HG03045 (cell line): ENCODE measurements around the gene STAB1.

ENCODE experiments used
- ATAC-seq: cut with Tn5 transposase; IDR thresholded peaks from one replicate; pipeline ENCODE4 v1.9.1; 2021; ENCODE audit warnings: mild to moderate bottlenecking, moderate library complexity; ENCODE audit not compliant: unreplicated experiment

The STAB1 gene

DNA sequence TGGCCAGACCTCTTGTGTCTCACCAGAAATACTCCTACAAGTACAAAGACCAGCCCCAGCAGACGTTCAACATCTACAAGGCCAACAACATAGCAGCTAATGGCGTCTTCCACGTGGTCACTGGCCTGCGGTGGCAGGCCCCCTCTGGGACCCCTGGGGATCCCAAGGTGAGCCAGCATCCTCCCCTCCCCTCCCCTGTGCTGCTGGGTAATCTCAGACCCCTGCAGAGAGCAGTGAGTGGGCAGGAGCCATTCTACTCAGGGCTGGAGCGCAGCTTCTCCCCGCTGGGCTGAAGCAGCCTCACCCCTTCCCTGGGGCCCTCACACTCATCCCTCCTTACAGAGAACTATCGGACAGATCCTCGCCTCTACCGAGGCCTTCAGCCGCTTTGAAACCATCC is 9.8 kb downstream of the STAB1 start:
- no peak for ATAC-seq

DNA sequence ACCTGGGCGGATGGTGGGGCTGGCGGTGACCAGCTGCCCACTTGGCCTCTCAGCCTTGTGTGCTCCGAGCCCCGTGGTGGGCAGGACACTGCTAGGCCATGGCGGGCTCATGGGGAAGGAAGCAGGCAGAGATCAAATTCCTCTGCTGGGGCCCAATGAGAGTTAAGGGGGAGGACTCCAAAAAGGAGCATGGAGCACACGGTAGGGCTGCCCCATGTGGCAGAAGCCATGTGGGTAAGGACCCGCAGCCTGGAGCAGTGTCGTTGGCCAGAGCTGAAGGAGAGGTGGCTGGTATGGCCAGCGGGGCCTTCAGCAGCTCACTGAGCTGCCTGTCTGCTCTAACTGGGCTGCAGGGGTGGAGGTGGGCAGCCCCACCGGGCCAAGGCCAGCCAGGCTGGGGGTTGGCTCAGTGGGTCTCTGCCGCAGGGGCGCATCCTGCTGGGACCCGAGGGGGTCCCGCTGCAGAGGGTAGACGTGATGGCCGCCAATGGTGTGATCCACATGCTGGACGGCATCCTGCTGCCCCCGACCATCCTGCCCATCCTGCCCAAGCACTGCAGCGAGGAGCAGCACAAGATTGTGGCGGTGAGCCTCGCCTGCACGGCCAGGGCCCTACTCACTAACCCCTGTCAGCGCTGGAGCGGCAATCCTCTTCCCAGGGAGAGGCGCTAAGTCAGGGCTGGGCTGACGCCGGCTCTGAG is 11.3 kb downstream of the STAB1 start:
- ATAC-seq = no peak

DNA sequence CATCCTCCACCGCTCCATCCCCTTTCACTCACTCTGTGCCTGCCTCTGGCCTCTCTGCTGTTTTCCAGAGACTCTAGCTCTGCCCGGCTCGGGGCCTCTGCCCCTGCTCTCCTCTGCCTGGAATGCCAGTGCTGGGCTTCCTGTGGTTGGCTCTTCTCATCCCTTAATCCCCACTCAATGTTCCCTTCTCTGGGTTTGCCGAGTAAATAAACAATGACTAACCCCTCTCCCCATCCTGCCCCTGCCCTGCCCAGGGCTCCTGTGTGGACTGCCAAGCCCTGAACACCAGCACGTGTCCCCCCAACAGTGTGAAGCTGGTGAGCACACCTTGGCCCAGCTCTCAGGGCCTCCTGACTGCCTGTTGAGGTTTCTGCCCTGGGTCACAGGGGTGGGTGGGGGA is 12.2 kb downstream of the STAB1 start:
- no peak for ATAC-seq

DNA sequence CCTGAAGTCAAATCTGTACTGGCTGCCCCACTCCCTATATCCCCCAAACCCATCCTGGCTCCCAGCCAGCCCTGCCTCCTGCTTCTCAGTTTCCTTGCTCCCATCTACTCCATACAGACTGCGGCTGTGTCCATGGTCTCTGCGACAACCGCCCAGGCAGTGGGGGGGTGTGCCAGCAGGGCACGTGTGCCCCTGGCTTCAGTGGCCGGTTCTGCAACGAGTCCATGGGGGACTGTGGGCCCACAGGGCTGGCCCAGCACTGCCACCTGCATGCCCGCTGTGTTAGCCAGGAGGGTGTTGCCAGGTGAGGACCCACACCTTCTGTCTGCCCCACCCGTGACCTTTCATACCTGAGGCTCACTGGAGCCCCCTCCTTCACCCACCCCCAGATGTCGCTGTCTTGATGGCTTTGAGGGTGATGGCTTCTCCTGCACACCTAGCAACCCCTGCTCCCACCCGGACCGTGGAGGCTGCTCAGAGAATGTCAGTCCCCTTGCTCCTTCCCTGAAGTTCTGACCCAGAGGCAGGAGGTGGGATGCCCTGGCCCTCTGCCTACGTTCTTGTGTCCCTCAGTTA is 14.7 kb downstream of the STAB1 start:
- no peak for ATAC-seq

DNA sequence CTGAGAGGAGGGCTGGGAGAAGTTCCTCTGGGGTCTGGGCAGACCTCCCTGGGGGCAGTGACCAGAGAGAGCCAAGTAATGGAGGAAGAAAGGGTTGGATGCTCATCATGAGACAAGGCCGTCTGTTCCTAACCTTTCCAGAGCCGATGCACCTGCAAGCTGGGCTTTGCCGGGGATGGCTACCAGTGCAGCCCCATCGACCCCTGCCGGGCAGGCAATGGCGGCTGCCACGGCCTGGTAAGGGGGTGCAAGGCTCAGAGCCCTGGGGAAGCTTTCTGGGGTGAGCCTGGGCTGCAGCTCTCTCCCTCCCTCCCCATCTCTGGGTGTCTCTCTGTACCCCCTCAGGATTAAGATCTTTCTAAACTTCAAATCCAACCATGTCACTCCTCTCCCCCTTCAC is 16.4 kb downstream of the STAB1 start:
- no peak for ATAC-seq

DNA sequence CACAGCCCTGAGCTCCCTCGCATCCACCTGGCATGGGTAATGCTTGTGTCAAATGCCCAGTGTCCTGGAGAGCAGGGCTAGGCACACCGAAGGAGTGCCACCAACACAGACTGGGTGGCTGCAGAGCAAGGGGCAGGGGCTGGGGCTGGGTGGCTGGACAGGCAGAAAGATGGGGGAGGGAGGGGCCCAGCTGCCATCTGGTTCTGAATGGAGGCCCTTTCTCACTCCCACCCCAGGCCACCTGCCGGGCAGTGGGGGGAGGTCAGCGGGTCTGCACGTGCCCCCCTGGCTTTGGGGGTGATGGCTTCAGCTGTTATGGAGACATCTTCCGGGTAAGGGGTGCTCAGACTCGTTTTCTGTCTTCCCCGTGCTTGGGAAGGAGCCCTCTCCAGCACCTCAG is 17.0 kb downstream of the STAB1 start:
- no peak for ATAC-seq

DNA sequence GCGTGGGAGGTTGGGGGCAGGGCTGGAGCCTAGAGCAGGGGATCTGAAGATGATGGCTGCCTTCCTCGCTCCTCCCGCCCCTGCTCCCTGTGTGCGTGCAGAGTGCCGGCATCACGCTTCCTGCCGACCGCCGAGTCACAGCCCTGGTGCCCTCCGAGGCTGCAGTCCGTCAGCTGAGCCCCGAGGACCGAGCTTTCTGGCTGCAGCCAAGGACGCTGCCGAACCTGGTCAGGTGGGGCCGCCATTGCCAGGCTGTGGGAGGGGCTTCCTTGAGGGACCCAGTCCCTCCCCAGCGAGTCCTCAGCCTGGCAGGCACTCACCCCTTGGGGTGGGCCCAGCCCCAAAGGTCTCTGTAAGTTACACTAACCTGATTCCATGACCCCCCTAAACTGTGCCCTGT is 17.6 kb downstream of the STAB1 start:
- ATAC-seq = no peak

DNA sequence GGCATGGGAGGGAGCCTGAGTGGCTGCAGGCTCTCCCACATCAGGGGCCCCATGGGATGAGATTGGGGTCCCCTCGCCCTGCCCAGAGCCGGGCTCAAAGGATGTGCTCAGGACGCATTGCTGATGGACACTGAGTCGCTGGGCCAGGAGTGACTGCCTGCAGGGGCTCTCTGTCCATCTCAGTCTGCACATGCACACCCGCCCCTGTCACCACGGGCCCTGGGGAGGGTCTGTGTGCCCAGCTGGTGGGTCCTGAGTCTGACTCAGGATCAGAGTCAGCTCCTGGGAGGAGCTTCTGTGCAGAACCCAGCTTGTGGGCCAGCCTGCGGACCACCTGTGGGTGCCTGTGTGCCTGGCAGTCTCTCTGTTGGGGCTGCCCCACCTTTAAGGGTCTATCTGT is 18.1 kb downstream of the STAB1 start:
- ATAC-seq = no peak

DNA sequence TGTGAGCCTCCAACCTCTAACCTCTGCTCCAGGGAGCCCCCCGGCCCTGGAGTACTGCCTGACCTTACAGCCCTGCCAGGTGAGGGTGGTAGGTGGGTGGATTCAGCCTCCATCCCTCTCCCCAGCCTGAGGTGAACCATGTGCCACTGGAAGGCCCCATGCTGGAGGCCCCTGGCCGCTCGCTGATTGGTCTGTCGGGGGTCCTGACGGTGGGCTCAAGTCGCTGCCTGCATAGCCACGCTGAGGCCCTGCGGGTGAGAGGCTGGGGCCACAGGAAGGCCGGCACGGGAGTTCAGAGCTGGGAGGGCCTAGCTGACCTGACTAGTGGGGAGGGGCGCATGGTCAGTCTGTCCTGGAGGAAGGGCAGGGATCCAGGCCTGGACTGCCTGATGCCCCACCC is 19.4 kb downstream of the STAB1 start:
- no peak for ATAC-seq

DNA sequence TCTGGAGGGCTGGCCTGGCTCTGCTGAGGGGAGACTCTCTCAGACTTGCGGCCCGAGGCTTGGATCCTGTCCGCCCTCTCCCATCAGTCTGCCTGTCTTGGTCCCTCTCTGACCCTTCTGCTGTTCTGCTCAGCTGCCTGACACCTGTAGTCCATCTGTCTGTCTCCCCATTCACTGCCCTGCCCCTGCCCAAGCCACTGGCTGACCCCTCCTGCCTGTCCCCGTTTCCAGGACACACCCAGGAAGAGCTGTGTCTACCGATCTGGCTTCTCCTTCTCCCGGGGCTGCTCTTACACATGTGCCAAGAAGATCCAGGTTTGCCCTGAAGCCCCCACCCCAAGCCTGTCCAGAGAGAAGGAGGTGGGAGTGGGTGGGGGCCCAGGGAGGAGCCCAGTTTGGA is 20.1 kb downstream of the STAB1 start:
- ATAC-seq = no peak

DNA sequence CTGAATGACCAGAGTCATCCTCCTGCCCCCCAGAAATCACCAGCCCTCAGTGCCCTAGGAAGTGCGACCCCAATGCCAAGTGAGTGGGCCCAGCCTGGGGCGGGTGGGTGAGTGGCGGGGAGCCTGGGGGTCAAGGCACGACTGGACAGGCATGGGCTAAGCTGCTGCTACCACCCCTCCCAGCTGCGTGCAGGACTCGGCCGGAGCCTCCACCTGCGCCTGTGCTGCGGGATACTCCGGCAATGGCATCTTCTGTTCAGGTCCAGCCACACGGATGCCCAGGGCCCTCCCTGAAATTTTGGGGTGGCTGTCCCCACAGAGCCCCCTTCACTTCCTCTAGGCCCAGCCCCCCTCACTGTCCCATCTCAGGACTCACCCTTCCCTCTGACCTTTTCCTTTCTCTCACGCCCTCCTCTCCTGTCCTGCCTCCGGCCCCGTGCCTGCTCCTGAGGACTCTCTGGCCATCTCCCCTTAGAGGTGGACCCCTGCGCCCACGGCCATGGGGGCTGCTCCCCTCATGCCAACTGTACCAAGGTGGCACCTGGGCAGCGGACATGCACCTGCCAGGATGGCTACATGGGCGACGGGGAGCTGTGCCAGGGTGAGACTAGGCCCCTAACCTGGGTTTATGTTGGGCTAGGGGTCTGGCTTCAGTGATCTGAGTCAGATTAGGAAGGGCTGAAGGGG is 21.5 kb downstream of the STAB1 start:
- no peak for ATAC-seq

DNA sequence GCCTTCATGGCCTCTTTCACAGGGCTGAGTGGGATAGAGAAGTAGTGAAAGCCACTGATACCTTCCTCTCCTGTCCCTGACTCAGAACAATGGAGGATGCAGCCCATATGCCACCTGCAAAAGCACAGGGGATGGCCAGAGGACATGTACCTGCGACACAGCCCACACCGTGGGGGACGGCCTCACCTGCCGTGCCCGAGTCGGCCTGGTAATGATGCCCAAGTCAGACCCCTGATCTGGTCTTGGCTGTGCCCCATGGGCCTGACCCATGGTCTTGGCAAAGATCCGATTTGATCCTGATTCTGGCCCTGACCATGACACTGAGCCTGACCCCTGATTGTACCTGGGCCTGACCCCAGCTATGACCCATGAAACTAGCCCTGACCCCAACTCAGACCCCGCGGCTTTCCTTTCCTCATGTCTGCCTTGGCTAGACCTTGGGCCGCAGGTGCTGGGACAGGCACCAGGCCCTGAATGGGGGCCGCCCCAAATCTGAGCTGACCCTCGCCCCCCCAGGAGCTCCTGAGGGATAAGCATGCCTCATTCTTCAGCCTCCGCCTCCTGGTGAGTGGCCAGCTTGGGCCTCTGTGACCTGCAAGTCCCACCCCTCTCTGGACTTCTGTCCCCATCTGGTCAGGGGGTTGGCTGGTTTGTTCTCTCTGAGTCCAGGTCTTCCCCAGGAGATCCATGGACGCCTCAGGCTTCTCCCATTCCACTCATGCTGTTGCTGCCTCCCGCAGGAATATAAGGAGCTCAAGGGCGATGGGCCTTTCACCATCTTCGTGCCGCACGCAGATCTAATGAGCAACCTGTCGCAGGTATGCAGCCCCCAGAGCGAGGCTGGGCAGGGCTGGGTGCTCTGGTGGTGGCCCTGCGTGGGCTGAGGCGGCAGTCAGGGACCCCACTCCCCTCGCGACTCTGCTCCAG is 22.9 kb downstream of the STAB1 start:
- ATAC-seq = no peak

DNA sequence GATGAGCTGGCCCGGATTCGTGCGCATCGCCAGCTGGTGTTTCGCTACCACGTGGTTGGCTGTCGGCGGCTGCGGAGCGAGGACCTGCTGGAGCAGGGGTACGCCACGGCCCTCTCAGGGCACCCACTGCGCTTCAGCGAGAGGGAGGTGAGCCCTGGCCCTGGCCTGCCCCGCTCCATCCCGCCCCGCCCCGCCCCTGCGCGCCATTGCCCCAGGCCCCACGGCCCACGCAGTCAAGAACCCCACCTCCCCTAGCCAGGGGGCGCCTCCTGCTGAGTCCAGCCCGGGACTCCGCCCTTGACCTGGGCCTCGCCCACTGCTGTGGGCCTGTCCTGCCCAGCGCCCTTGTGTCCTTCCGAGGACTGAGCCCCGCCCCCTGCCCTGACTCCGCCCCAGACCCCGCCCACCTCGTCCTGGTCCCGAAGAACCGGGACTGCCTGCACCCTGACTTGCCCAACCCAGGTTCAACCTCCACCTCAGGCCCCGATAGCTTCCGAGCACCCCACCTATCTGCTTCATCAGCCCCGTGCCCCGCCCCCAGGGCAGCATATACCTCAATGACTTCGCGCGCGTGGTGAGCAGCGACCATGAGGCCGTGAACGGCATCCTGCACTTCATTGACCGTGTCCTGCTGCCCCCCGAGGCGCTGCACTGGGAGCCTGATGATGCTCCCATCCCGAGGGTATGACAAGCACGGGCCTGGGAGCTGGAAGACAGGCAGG is 23.7 kb downstream of the STAB1 start:
- no peak for ATAC-seq

DNA sequence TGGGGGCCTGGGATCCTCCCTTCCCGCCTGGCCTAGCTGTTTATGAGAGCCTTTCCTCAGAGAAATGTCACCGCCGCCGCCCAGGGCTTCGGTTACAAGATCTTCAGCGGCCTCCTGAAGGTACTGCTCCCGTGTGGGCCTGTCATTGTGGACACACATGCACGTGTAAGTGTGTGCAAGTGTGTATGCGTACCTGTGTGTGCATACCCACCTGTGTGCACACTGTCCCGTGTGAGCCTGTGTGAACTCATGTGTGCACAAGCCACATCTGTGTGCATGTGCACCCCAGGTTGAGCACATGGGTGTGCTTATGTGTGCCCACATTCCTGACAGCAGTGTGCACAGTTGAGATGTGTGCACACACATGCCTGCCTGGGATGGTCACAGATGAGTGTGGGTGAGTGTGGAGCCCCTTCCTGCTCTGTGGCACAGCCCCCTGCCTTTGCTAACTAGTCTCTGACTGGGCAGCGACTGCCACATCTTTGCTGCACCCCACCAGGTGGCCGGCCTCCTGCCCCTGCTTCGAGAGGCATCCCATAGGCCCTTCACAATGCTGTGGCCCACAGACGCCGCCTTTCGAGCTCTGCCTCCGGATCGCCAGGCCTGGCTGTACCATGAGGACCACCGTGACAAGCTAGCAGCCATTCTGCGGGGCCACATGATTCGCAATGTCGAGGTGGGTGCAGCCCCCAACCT is 24.5 kb downstream of the STAB1 start:
- no peak for ATAC-seq

DNA sequence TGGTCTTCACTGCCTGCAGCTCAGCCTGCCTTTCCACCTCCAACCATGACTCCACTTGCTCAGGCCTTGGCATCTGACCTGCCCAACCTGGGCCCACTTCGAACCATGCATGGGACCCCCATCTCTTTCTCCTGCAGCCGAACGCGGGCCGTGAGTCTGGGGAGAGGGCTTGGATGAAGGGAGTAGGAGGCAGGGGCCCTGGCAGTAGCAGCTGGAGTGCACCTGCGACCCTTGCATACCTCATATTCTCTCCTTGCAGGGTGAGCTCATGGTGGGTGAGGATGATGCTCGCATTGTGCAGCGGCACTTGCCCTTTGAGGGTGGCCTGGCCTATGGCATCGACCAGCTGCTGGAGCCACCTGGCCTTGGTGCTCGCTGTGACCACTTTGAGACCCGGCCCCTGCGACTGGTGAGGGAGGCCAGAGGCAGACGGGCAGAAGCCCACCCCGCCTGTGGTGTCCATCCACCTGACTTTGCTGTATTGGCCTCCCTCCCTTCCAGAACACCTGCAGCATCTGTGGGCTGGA is 25.1 kb downstream of the STAB1 start:
- ATAC-seq = no peak

DNA sequence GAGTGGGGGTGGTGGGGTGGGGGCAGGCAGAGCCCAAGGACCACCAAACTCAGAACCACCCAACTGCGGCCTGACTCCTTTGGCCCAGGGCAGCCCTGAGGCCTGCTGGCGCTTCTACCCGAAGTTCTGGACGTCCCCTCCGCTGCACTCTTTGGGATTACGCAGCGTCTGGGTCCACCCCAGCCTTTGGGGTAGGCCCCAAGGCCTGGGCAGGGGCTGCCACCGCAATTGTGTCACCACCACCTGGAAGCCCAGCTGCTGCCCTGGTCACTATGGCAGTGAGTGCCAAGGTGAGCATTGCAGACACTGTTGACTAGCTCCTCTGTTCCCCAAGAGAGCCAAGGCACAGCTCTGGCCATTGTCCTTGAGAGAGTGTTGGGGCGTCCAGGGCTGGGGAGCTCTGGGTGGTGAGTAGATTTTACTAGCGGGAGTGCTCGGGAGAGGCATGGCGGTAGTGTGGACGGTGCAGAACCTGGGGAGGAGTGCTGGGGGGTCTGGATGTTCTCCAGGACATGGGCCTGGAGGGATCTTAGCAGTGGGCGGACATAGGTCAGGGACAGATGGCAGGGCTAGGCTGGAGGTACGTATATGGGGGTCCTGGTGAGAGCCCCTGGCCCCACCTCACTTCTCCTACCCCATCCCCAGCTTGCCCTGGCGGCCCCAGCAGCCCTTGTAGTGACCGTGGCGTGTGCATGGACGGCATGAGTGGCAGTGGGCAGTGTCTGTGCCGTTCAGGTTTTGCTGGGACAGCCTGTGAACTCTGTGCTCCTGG is 25.8 kb downstream of the STAB1 start:
- ATAC-seq = no peak

DNA sequence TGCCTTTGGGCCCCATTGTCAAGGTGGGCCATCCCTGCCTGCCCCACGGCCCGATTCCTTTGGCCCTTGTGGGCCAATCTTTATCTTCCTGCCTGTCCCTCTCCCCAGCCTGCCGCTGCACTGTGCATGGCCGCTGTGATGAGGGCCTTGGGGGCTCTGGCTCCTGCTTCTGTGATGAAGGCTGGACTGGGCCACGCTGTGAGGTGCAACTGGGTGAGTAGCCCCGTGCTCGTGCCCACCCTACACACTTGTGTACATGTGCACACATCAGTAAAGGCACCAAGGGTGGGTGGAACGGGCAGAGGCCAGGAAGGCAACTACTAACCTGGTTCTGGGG is 26.3 kb downstream of the STAB1 start:
- no peak for ATAC-seq

DNA sequence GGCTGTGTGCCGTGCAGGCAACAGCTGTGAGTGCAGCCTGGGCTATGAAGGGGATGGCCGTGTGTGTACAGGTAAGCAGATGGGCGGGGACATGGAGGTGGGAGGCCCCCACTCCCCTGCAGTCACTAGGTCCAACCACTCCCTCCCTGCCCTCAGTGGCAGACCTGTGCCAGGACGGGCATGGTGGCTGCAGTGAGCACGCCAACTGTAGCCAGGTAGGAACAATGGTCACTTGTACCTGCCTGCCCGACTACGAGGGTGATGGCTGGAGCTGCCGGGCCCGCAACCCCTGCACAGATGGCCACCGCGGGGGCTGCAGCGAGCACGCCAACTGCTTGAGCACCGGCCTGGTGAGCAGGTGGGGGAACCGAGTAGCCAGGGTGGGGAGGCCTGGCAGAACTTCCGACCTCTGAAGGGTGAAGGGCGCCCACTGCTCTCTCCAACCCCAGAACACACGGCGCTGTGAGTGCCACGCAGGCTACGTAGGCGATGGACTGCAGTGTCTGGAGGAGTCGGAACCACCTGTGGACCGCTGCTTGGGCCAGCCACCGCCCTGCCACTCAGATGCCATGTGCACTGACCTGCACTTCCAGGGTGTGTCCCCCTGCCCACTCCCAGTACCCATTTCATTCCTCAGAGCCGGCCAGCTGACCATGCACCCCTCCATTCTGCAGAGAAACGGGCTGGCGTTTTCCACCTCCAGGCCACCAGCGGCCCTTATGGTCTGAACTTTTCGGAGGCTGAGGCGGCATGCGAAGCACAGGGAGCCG is 26.9 kb downstream of the STAB1 start:
- ATAC-seq = no peak
